GM15510 (cell line): Measurements from ENCODE around the gene UPB1.

Experiments used
- POLR2A ChIP-seq: IDR thresholded peaks from 3 replicates; pipeline ENCODE4 v1.6.1; 2011; ENCODE audit warnings: borderline replicate concordance; ENCODE audit not compliant: insufficient read length; ENCODE audit errors: extremely low read depth

UPB1 gene

DNA sequence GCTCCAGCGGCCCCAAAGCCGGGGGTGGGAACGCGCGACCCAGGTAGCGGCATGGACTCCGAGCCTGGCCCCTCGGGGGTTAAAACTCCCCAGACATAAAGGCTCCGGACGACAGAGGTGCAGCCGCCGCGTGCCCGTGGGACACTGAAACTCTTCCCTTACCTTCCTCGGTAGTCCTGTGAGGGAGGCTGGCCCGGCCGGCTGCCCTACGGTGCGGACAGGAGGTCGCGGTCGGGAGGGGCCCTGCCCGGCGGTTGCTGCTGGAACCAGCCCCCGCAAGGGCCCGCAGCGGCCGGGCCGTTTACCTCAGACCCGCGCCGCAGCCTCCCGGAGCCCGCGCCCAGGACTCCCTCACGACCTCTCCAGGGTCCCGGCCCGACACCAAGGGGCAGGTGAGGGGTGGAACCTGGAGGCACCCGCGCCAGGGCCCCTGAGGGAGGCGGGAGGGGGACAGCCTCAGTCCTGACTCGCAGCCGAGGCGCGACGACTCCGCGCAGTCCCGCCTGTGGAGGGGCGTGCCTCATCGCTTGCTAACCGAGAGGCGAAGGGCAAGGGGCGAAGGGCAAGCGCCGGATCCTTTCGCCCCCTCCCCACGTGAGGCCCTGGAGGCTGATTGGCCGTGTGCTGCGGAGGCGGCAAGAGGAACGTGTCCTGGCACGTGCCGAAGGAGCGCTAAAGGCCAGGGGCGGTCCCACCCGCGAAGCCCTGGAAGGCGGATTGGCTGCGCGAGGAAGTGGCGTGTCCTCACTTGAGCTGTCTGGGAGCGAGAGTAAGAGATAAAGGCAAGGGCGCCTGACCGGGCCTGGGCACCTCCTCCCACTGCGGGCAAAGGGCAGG lies at the start of gene UPB1:
Gene UPB1, plus strand, starts transcription at position 805 of the 837 bp plus-strand sequence. CDS start 72 bp downstream, outside the sequence.
- TF ChIP-seq POLR2A, result no peak

DNA sequence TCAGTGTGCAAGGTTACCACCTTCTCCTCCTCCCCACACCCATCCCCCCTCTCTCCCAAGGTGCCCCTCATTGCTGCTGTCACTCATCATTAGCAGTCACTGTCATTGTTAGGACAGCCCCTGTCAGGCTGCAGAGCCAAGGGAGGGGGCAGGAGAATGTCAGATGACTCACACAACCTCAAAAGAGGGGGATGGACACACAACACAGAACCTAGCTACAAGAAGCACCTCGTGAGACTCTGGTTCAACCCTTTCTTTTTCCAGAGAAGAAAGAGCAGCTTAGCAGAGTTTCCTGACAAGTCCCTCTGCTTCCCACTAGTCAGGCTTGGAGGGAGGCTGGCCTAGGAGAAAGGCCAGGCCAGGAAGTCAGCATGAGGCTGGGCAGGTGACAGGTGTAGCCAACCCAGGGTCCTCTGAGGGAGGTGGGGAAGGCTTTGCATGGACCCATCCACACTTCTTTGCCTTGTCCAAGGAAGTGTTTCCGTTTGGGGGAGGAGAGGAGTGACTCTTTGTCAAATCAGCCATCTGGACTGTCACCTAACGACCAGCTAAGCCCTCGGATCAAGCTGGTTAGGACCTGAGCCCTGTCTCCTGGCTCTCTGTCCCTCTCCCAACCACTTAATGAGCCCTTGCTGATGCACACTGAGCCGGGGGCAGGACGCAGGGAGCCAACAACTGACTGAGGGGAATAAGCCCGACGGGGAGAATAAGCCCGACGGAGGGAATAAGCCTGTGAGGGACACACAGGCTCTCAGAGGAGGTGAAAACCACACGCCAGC lies 49.5 kb upstream of the UPB1 start:
- TF ChIP-seq POLR2A, result no peak

DNA sequence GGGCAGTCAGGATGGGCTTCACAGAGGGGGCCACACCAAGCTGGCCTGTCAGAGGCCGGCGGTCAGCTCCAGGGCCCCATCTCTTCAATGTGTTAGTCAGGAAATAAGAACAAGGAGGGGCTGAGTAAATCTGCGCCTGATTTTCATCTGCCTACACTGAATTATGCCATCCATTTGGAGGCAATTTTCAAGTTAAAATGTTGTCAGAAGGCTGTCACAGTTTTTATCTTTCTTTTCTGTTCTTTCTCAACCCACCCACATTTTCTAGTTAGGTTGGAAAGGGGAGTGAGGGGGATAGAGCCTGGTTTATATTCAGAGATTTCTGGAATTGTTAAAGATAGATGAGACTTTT lies 48.9 kb upstream of the UPB1 start:
- TF ChIP-seq POLR2A, result no peak

DNA sequence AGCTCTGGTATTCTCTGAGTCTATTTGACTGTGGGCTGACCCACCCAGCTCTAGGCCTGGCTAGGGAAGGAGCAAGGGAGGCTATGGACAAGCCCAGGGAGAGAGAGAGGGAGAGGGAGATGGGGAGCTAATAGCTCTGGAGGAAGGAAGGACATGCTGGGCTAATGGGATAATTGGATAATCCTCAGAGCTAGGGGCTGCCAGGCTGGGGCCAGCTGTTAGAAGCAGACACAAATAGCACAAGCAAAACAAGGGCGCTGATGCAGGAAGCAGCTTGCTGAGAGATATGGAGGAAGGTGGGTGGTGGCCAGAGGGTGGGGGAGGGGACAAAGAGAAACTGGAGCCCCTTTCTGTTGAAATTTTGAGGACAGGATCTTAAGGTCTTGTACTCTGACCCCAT lies 44.5 kb upstream of the UPB1 start:
- TF ChIP-seq POLR2A, result no peak

DNA sequence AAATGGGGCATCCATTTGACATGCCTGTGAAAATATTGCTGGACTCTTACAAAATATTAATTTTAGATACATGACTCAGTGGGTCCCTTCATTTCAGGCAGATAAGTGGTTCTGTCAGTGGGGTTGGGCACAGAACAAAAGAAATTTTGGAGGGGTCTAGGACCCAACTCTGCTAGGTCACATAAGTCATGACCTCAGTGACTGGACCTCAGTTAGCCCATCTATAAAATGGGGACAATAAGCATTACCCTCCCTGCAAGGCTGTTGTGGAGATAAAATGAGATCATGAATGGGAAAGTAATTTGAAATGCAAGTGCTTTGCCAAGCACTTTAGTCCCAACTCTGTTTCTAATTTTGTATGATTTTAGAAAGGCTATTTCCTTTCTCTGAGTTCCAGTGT lies 44.0 kb upstream of the UPB1 start:
- TF ChIP-seq POLR2A, result no peak

DNA sequence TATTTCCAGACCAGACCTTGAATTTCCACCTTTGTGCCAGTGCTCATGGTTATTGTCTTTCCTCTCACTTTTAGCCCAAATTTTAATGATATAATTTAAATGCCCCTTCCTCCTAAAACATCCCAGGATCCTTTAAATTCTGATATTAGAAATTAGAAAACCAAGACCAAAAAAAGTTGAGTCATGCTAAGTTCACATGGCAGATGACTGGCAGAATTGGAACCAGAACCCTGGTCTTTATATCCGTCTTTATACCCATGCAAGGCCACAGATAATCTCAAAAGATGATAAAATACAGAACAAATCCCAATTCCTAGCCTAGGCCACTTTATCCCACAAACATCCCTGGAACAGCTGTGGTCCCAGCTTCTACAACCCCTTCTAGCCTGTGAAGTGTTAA lies 41.3 kb upstream of the UPB1 start:
- TF ChIP-seq POLR2A, result no peak

DNA sequence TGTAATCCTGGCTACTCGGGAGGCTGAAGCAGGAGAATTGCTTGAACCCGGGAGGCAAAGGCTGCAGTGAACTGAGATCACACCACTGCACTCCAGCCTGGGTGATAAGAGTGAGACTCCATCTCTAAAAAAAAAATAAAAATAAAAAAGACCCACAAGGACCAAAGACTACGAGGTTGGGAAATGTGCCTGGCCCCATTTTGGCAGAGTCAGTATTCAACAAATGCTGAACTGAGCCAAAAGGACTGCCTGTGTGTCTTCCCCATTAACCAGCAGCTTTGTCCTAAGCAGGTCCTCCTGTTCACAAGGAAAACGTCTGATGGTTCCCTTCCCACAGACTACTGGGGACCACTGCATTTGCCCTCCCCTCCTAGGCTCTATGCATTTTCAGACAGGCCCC lies 40.1 kb upstream of the UPB1 start:
- TF ChIP-seq POLR2A, result no peak

DNA sequence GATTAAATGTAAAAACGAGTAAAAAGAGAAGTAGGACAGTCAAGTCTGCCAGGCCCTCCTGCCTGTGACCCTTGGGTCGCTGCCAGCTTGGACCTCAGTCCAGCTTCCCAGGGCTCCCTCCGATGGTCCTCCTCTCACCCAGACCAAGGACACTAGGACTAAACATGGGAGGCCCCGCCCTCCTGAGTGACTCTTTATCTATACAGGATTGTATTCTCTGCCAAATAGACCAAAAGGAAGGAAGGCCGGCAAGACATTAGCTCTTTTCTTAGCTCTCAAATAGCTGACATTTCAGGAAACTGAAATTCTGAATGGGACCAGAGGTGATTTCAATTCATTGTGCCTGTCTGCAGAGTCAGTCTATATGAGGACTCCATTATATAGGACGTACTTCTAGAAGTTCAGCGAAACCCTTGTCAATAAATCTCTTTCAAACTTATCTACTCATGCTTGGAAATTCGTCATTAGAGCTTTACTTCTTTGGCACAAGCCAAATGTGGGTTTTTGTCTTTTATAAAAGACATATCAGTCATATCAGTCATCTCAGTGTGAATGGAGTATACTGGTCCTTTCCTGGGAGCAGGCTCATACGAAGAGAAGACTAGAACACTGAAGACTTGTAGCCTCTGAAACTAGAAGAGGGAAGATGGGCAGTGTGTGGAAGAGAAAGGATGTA lies 39.2 kb upstream of the UPB1 start:
- TF ChIP-seq POLR2A, result no peak

DNA sequence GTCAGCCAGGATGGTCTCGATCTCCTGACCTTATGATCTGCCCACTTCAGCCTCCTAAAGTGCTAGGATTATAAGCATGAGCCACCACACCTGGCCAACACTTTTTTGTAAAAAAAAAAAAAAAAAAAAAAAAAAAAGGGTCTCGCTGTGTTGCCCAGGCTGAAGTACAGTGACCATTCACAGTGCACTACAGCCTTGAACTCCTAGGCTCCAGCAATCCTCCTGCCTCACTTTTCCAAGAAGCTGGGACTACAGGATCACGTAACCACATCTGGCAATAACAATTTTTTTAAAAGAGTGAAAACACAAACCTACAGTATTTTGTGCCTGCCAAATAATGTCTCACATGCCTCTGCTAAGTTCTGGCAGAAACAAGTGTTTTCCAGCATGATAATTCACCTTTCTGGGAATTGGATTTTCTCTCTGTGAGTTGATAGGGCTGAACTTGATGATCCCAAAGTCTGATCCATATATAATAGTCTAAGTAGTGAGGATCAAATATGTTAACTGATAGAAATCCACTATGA lies 37.2 kb upstream of the UPB1 start:
- TF ChIP-seq POLR2A, result no peak

DNA sequence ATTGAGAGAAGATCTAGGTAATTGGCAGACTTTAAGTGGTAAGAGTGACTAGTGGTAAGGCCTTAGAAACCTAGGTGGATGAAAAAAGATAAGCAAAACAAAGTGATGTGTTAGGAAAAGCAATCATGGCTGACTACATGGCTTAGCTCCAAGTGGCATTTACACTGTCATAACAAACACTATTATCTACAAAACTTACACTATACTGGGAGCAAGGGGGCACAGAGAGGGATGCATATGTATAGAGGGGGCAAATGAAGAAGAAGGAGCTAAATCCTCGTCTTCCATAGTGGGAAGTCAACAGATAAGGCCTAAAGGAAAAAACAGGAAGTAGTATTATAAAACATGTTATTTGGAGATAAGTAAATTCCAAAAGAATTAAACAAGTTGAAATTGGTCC lies 35.2 kb upstream of the UPB1 start:
- TF ChIP-seq POLR2A, result no peak

DNA sequence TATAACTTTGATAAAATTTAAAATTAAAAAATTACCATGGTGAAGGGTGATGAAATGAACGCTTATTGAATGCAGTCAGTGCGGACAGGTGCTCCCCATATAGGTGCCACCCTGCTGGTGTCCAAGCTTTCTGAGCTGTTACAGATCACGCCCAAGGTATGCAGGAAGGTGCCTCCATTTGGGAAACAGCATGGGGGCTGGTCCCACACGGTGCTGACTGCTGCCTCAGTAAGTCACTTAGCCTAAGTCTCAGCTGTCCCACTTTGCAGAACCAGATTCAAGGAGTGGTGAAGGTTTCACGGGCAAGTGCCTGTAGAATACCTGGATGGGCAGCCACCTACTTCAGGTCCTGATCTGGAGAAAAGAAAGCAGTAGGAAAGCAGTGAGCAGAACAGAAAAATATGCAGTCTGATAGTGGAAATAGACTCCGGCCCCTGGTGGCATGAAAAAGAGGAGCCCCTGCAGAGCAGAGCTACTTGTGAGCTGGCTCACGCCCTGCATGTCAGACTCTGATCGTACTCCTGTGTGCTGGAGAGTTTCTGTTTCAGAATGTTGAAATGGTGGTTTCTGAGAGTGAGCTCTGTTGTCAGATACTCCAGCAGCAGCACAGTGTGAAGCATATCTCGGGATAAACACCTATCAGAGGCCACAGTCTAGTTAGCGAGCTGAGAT lies 34.6 kb upstream of the UPB1 start:
- TF ChIP-seq POLR2A, result no peak

DNA sequence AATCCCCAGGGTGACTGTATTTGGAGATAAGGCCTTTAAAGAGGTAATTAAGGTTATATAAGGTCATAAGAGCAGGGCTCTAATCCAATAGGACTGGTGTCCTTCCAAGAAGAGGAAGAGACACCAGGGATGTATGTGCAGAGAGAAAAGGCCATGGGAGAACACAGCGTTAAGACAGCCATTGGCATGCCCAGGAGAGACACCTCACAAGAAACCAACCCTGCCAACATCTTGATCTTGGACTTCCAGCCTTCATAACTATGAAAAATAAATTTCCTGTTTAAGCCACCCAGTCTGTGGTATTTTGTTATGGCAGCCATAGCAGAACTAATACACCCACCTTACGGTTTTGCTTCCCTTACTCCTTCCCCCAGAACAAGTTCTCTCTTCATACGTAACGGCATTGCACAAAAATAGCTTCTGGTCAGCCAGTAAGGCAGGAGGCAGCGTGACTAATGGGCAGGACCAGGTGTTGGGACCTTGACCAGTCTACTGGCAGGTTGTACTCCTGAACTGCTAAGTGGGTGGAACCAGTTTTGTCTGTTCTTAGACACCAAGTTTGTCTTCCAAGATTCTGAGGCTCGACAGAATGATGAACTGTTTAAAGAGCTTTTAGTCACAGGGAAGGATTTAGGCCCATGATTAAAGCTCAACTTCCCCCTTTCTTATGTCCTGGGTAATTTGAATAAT lies 31.9 kb upstream of the UPB1 start:
- no peak for TF ChIP-seq POLR2A

DNA sequence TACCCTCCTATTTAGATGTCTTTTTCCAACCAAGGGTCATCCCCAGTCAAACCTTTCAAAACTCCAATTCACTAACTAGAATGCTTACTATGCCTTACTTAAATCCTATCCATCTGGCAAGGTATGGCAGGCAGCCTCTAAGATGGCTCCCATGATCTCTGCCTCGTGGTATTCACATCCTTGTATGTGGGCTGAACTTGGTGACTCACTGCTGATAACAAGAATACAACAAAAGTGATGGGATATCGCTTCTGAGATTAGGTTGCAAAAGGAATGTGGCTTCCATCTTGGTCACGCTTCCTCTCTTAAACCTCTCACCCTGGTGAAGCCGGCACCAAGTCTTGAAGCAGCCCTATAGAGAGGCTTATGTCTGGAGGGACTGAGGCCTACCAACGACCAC lies 29.6 kb upstream of the UPB1 start:
- TF ChIP-seq POLR2A, result no peak

DNA sequence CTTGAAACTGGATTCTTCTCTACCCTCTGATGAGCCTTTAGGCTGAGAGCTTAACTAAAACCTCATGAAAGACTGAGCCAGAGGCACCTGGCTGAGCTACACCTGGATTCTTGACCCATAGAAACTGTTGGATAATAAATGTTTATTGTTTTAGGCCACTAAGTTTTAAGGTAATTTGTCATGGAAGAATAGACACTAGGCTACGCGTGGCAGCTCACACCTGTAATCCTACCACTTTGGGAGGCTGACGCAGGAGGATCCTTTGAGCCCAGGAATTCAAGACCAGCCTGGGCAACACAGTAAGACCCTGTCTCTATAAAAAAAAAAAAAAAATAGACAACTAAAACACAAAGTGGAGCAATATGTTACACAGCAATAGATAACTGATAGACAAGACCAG lies 29.2 kb upstream of the UPB1 start:
- no peak for TF ChIP-seq POLR2A
